KG1 (cell line): ENCODE measurements around the gene NOXRED1.

Experiments used
- DNase-seq: peaks from one replicate; lab custom pipeline; 2025; lab: John Stamatoyannopoulos, UW

Gene NOXRED1

GRCh38 chr14:77407158-77407557 lies 16.2 kb downstream of the NOXRED1 start:
- peak; percentile 75 for DNase-seq

GRCh38 chr14:77406718-77407117 lies 16.6 kb downstream of the NOXRED1 start:
- DNase-seq, result no peak

- DNase-seq, result no peak
These were observed 17.2 kb downstream of the NOXRED1 start for GRCh38 chr14:77406086-77406485.

GRCh38 chr14:77403768-77404167 lies 19.6 kb downstream of the NOXRED1 start:
- no peak for DNase-seq

- DNase-seq, result no peak
These were observed 23.1 kb downstream of the NOXRED1 start for GRCh38 chr14:77400216-77400615.

GRCh38 chr14:77390188-77390587 lies 33.1 kb downstream of the NOXRED1 start:
- no peak for DNase-seq

- DNase-seq, result no peak
These were observed 44.6 kb downstream of the NOXRED1 start for GRCh38 chr14:77378701-77379100.

- no peak for DNase-seq
These were observed 45.9 kb downstream of the NOXRED1 start for GRCh38 chr14:77377502-77377844.

GRCh38 chr14:77376771-77377501 lies 46.4 kb downstream of the NOXRED1 start, which contains the start of the genes SAMD15 and TMED8:
Gene SAMD15, plus strand, starts transcription at chr14:77377379. Its CDS starts 40 bp downstream, at chr14:77377419.
Gene TMED8, minus strand, starts transcription at chr14:77377094. Its CDS starts 41 bp downstream, at chr14:77377053.
- peak; percentile 93 for DNase-seq

- no peak for DNase-seq
These were observed 47.2 kb downstream of the NOXRED1 start for GRCh38 chr14:77375973-77376770.

- no peak for DNase-seq
These were observed 48.0 kb downstream of the NOXRED1 start for GRCh38 chr14:77375164-77375950.

GRCh38 chr14:77372304-77372841 lies 51.0 kb downstream of the NOXRED1 start:
- no peak for DNase-seq

- DNase-seq, result no peak
These were observed 54.0 kb downstream of the NOXRED1 start for GRCh38 chr14:77369285-77369684.

GRCh38 chr14:77364146-77364545 lies 59.2 kb downstream of the NOXRED1 start:
- DNase-seq, result no peak

- no peak for DNase-seq
These were observed 63.7 kb downstream of the NOXRED1 start for GRCh38 chr14:77359626-77360025.

- no peak for DNase-seq
These were observed 66.4 kb downstream of the NOXRED1 start for GRCh38 chr14:77356899-77357298.

GRCh38 chr14:77355811-77356210 lies 67.5 kb downstream of the NOXRED1 start:
- DNase-seq, result no peak

GRCh38 chr14:77353469-77354141 lies 69.7 kb downstream of the NOXRED1 start:
- DNase-seq, result no peak

GRCh38 chr14:77347751-77348150 lies 75.6 kb downstream of the NOXRED1 start:
- DNase-seq, result peak; percentile 28

GRCh38 chr14:77346495-77346894 lies 76.8 kb downstream of the NOXRED1 start:
- no peak for DNase-seq

GRCh38 chr14:77344377-77344996 lies 78.8 kb downstream of the NOXRED1 start:
- DNase-seq, result no peak
